ENCODE measurements around the gene GRM4.

The GRM4 gene

GRCh38 chr6:34106421-34106820 is 39.5 kb downstream of the GRM4 start:
- no peak for DNase-seq

- DNase-seq = no peak
These were observed 41.3 kb downstream of the GRM4 start for GRCh38 chr6:34104628-34105027.

DNA sequence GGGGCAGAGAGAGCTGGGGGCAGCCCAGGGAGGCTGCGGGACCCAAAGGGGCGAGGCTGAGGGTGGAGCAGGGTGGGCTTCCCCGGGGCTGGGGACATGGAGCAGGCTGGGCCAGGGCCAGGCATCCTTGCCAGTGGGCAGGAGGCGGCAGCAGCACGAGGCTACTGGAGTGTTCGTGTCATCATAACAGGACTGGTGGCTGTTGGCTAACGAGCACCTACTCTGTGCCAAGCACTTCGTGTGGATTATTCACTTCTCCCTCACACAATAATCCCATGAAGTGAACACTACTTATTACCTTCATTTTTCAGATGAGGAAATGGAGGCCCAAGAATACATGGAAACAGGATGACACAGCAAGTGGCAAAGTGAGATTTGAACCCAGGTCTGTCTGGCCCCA is 41.7 kb downstream of the GRM4 start:
- no peak for DNase-seq

GRCh38 chr6:34103321-34103720 is 42.6 kb downstream of the GRM4 start:
- DNase-seq = no peak

- no peak for DNase-seq
These were observed 43.2 kb downstream of the GRM4 start for GRCh38 chr6:34102696-34103095.

DNA sequence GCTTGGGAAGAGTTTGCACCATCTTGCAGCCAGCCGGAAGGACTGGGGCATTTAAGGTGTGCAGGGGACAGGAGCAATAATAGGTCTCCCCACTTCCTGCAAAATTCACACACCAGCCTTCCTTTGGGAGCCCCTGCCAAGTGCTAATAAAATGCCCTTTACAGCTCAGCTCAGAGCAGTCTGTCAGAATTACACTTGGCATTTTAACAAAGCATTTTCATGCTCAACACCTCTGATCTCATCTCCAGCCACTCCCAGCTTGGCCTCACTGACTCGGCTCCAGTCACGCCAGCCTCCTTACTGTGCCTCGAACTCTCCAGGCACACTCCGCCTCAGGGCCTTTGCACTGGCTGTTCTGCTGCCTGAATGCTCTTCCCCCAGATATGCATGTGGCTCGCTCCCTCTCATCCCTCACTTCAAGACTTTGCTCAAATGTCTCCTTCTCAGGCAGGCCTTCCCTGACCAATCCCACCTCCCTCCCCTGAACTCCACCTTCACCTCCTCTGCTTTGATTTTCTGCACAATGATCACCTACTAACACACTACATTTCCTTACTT is 43.7 kb downstream of the GRM4 start:
- DNase-seq = no peak

GRCh38 chr6:34100788-34101187 is 45.1 kb downstream of the GRM4 start:
- no peak for DNase-seq

DNA sequence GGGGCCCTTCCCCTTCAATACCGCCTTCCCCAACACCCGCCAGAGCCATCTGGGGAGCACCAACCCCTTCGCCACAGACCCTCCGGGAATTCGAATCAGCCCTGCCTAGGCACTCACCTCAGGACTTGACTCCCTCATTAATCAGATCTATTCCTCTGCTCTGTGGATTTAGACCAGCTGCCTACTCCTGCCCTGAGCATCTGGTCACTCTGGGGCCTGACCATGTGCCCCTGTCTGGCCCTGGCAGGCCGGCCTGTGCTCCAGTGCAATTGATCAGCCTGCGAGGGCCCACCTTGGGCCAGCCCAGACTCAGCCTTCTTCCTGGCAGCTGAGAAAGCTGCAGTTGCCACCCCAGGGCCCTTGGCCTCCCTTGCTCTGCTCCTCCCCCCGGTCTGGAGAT is 46.0 kb downstream of the GRM4 start:
- no peak for DNase-seq

GRCh38 chr6:34098045-34098936 is 47.6 kb downstream of the GRM4 start:
- DNase-seq = no peak

DNA sequence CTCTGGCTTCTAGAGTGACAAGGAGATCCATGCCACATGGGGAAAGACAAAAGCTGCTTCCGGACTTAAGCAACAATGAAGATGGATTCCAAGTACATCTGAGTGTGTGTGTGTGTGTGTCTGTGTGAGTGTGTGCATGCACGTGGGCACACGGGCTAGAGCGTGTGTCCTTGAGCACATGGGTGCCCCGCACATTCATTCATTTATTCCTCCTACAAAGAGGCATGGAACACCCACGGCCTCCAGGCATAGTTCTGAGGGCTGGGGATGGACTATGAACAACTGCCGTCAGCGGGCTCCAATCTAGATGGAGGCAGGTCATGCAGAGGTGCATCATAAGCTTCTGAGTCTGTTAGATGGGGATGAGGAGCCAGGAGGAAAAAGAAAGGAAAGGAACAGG is 49.1 kb downstream of the GRM4 start:
- DNase-seq = no peak

- DNase-seq = no peak
These were observed 49.7 kb downstream of the GRM4 start for GRCh38 chr6:34096193-34096592.

DNA sequence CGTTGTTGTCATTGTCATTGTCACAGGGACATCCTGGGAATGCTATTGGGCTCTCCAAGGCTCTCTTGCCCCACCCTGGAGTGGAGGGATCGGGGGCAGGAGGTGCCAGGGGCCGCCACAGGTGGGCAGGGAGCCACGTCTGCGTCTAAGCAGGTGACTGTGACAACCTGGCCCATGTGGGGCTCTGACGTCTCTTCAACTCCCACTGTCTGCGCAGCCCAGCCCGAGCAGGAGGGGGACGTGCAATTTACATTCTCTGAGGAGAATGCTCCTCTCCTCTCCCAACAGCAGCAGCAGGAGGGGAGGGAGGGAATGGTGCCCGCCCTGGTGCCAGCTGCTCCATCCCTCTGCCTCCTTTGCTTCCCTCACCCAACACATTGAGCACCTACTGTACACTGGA is 50.1 kb downstream of the GRM4 start:
- DNase-seq = no peak

DNA sequence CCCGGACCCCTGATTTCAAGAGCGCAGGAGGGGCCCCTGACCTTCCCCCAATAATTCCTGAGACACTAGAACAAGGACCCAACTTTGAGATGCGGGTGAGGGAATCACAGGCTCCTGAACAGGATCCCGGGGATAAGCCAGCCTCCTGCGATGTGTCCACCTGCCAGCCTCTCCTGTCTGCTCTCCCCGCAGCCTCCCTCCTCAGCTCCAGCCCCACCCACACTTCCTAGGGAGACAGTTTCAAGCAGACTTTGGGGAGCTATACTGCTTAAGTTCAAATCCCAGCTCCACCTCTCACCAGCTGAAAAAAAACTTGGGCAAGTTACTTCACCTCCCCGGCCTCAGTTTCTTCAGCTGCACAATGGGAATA is 50.8 kb downstream of the GRM4 start:
- DNase-seq = no peak

DNA sequence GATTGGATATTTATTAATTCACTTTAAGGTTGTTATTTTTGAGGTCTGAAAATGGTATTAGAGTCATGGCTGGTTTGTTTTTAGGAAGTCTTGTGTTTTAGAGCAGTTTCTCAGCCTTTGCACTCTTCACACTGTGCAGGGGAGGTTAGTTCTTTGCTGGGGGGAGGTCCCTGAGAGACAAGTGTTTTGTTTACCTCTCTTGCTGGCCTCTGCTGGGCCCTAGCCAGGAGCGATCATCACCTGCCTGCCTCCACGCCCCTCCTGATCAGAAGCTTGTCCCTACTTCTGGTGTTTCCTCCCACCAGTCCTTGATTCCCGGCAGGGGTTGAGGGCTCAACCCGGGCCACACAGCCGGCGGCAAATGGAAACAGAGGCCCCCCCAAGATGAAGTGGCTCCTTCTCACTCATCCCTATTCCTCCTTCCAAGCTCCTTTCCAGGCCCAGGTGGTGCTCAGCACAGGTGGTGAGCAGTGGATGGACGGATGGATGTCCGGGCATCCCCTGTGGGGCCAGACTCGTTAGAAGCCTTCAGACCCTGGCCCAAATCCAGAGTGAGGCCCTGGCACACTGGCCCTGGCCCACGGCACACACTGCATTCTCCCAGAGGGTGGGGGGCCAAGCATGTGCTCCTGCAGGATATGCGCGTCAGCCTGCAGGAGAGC is 51.3 kb downstream of the GRM4 start:
- DNase-seq = peak; percentile 55

GRCh38 chr6:34093854-34094430 is 51.9 kb downstream of the GRM4 start:
- DNase-seq = peak; percentile 37

DNA sequence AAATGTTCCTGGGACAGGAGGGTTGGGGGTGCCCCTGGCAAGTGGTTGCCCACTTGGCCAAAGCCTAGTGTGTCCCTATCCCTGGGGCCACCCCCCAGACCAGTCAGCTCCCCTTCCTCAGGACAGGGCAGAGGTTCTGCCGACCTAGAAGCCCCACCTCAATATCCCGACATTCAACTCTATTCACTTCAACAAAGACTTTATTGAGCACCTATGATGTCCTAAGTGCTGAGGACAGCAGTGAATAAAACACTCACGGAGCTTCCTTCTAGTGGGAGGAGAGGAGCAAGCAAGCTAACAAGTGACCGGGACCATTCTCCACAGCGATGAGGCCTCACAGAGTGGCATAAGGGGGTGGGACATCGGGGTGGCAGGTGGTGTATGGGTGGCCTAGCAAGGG is 52.7 kb downstream of the GRM4 start:
- no peak for DNase-seq

DNA sequence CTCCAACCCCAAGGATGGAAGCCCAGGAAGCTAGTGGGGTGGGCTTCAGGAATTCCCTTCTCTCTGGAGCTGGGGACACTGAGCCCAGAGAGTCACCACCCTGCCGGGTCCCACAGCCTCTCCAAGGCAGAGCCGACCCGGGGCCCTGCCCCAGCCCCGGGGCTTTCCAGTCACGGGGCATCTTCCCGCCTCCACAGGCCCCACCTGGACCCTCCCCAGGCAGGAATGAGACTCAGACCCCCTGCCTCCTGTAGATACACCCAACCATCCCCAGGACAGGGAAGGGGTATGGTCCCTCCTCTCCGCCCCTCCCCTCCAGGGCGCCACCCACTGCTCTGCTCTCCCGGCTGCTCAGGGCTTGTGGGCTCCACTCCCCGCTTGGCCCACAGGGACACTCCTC is 53.3 kb downstream of the GRM4 start:
- DNase-seq = no peak

GRCh38 chr6:34090935-34091334 is 55.0 kb downstream of the GRM4 start:
- no peak for DNase-seq

DNA sequence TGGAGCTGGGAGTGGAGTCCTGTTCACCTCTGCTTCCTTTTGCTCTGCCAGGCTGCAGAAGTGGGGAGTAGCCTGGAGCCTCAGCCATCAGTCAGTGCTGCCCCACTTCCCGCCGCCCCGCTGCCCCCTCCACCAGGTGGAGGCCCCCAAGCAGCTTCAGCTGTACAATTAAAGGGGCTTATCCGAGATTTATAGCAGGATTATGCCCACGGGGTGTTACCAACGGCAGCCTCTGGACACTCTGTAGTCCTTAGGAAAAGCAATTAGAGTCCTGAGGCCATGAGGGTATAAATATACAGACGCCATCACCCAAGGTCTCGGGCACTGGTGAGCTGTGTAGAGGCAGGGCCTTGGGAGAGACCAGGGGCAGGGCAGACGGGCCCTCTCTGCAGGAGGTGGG is 55.4 kb downstream of the GRM4 start:
- DNase-seq = no peak

- no peak for DNase-seq
These were observed 59.3 kb downstream of the GRM4 start for GRCh38 chr6:34086558-34086957.

- DNase-seq = no peak
These were observed 60.3 kb downstream of the GRM4 start for GRCh38 chr6:34085453-34086170.

GRCh38 chr6:34084591-34085290 is 61.1 kb downstream of the GRM4 start:
- peak; percentile 22 for DNase-seq
